IPS-NIHi7 (cell line): ENCODE measurements around the gene ASTL.

Experiments used
- DNase-seq: peaks from one replicate; pipeline ENCODE4 v3.0.0; 2012; ENCODE audit warnings: mixed read lengths; ENCODE audit errors: extremely low spot score

ASTL gene

GRCh38 chr2:96113367-96113677 is 25.0 kb downstream of the ASTL start:
- DNase-seq = no peak

GRCh38 chr2:96112501-96113366 is 25.6 kb downstream of the ASTL start:
- DNase-seq = no peak

GRCh38 chr2:96111823-96112500 is 26.3 kb downstream of the ASTL start:
- DNase-seq = no peak

GRCh38 chr2:96111257-96111640 is 27.1 kb downstream of the ASTL start:
- DNase-seq = no peak

- no peak for DNase-seq
These were observed 27.6 kb downstream of the ASTL start for GRCh38 chr2:96110621-96111256.

- no peak for DNase-seq
These were observed 28.3 kb downstream of the ASTL start for GRCh38 chr2:96109931-96110511.

GRCh38 chr2:96109361-96109680 is 29.0 kb downstream of the ASTL start:
- DNase-seq = no peak

GRCh38 chr2:96108541-96109360 is 29.6 kb downstream of the ASTL start:
- peak; percentile 81 for DNase-seq

GRCh38 chr2:96108151-96108540 is 30.2 kb downstream of the ASTL start:
- peak; percentile 64 for DNase-seq

- no peak for DNase-seq
These were observed 30.6 kb downstream of the ASTL start for GRCh38 chr2:96107708-96108065.

- DNase-seq = no peak
These were observed 31.2 kb downstream of the ASTL start for GRCh38 chr2:96106991-96107707.

GRCh38 chr2:96105994-96106715 is 32.1 kb downstream of the ASTL start:
- no peak for DNase-seq

- DNase-seq = no peak
These were observed 33.0 kb downstream of the ASTL start for GRCh38 chr2:96105152-96105915.

GRCh38 chr2:96104487-96104861 is 33.8 kb downstream of the ASTL start:
- DNase-seq = no peak

- DNase-seq = no peak
These were observed 34.4 kb downstream of the ASTL start for GRCh38 chr2:96103761-96104486.

- DNase-seq = no peak
These were observed 35.1 kb downstream of the ASTL start for GRCh38 chr2:96103187-96103601.

GRCh38 chr2:96102596-96103186 is 35.6 kb downstream of the ASTL start:
- DNase-seq = no peak

GRCh38 chr2:96100893-96101304 is 37.4 kb downstream of the ASTL start:
- no peak for DNase-seq
